ENCODE data around the gene FAM124B.
"Not testable (repeated sequence)": the region's sequence is repeated elsewhere in the genome, so short reads cannot be mapped to it uniquely, and the experiment has no call there.

Gene FAM124B

GRCh38 chr2:224412141-224413015 is 10.5 kb upstream of the FAM124B start:
- DNase-seq = no peak

GRCh38 chr2:224410946-224411561 is 9.1 kb upstream of the FAM124B start:
- no peak for DNase-seq

- DNase-seq = no peak
Measured at GRCh38 chr2:224408676-224409075, 6.8 kb upstream of the FAM124B start.

- DNase-seq = peak; percentile 22
Measured at GRCh38 chr2:224407241-224407701, 5.4 kb upstream of the FAM124B start.

- no peak for DNase-seq
Measured at GRCh38 chr2:224405841-224406370, 4.0 kb upstream of the FAM124B start.

- DNase-seq = no peak
Measured at GRCh38 chr2:224405412-224405811, 3.5 kb upstream of the FAM124B start.

- no peak for DNase-seq
Measured at GRCh38 chr2:224404796-224405195, 2.9 kb upstream of the FAM124B start.

- DNase-seq = no peak
Measured at GRCh38 chr2:224403657-224404056, 1.8 kb upstream of the FAM124B start.

- no peak for DNase-seq
Measured at GRCh38 chr2:224400886-224401632, 848 bp downstream of the FAM124B start.

- DNase-seq = no peak
Measured at GRCh38 chr2:224400174-224400810, 1.6 kb downstream of the FAM124B start.

GRCh38 chr2:224398289-224398688 is 3.6 kb downstream of the FAM124B start:
- no peak for DNase-seq

- not testable (repeated sequence) for DNase-seq
Measured at GRCh38 chr2:224397100-224397499, 4.8 kb downstream of the FAM124B start.

GRCh38 chr2:224395620-224396390 is 6.1 kb downstream of the FAM124B start:
- DNase-seq = no peak

- DNase-seq = no peak
Measured at GRCh38 chr2:224393157-224393872, 8.6 kb downstream of the FAM124B start.

GRCh38 chr2:224392545-224392944 is 9.4 kb downstream of the FAM124B start:
- no peak for DNase-seq

- no peak for DNase-seq
Measured at GRCh38 chr2:224389317-224389716, 12.6 kb downstream of the FAM124B start.

- DNase-seq = no peak
Measured at GRCh38 chr2:224386876-224387275, 15.0 kb downstream of the FAM124B start.

- DNase-seq = no peak
Measured at GRCh38 chr2:224382973-224383555, 18.8 kb downstream of the FAM124B start.

- not testable (repeated sequence) for DNase-seq
Measured at GRCh38 chr2:224382280-224382647, 19.6 kb downstream of the FAM124B start.

- DNase-seq = no peak
Measured at GRCh38 chr2:224381521-224382279, 20.2 kb downstream of the FAM124B start.
